GM23338 (cell line): Measurements from ENCODE around the gene INPP4B. TPM values are rescaled to one million over a fixed set of nuclear protein-coding genes. Genes with fewer than 3 reads are reported as not detected.

Experiments
- ATAC-seq: fragments of 200-7000 bp; cut with Tn5 transposase; 3 replicates; pipeline ENCODE4 v1.9.1; 2020
- DNase-seq: peaks from one replicate; pipeline ENCODE4 v3.0.0-alpha.2; 2015; ENCODE audit warnings: low spot score
- H2AFZ ChIP-seq: fragments of 200-600 bp; sonication (generic); 2 replicates; pipeline ENCODE4 v1.8.0; 2016; ENCODE audit warnings: antibody characterized with exemption, mild to moderate bottlenecking, moderate library complexity
- H3F3A ChIP-seq: fragments of 200-600 bp; sonication (generic); replicated peaks from 2 replicates; pipeline ENCODE4 v1.8.0; 2017; ENCODE audit warnings: antibody characterized with exemption, mixed run types, low read depth
- H3K27ac ChIP-seq: fragments of 200-600 bp; sonication (generic); 2 replicates; pipeline ENCODE4 v1.6.1; 2016; ENCODE audit warnings: low read depth
- H3K27me3 ChIP-seq: fragments of 200-600 bp; sonication (generic); 2 replicates; pipeline ENCODE4 v1.8.0; 2016; ENCODE audit warnings: mild to moderate bottlenecking, mixed run types, moderate library complexity; ENCODE audit not compliant: insufficient read depth
- H3K36me3 ChIP-seq: fragments of 200-600 bp; sonication (generic); 2 replicates; pipeline ENCODE4 v1.8.0; 2016; ENCODE audit warnings: mild to moderate bottlenecking; ENCODE audit not compliant: insufficient read depth
- H3K4me1 ChIP-seq: fragments of 200-600 bp; sonication (generic); 2 replicates; pipeline ENCODE4 v1.8.0; 2016; ENCODE audit warnings: mild to moderate bottlenecking, moderate library complexity; ENCODE audit not compliant: insufficient read depth
- H3K4me2 ChIP-seq: fragments of 200-600 bp; sonication (generic); 2 replicates; pipeline ENCODE4 v1.7.1; 2017; ENCODE audit warnings: mixed run types
- H3K4me3 ChIP-seq: fragments of 200-600 bp; sonication (generic); 2 replicates; pipeline ENCODE4 v1.6.1; 2016; ENCODE audit warnings: mixed run types
- H3K79me2 ChIP-seq: fragments of 200-600 bp; sonication (generic); replicated peaks from 2 replicates; pipeline ENCODE4 v1.8.0; 2017; ENCODE audit warnings: mild to moderate bottlenecking; ENCODE audit not compliant: insufficient read depth
- H3K9me2 ChIP-seq: fragments of 200-600 bp; sonication (generic); 2 replicates; pipeline ENCODE4 v1.8.0; 2017; ENCODE audit not compliant: insufficient read depth
- H4K20me1 ChIP-seq: fragments of 200-600 bp; sonication (generic); replicated peaks from 2 replicates; pipeline ENCODE4 v1.8.0; 2017; ENCODE audit warnings: mild to moderate bottlenecking; ENCODE audit not compliant: insufficient read depth
- H3K27ac Mint-ChIP-seq: 2 replicates; pipeline ENCODE4 v1.8.0; 2020; ENCODE audit warnings: inconsistent platforms, mild to moderate bottlenecking, moderate library complexity, mixed read lengths
- H3K27me3 Mint-ChIP-seq: 3 replicates; pipeline ENCODE4 v1.8.0; 2022; ENCODE audit warnings: low read depth, mild to moderate bottlenecking, moderate library complexity, mixed read lengths, inconsistent platforms; ENCODE audit not compliant: insufficient read depth, poor library complexity
- H3K36me3 Mint-ChIP-seq: 3 replicates; pipeline ENCODE4 v1.8.0; 2021; ENCODE audit warnings: low read depth, mild to moderate bottlenecking, inconsistent platforms, moderate library complexity, mixed read lengths
- H3K4me1 Mint-ChIP-seq: 3 replicates; pipeline ENCODE4 v1.8.0; 2020; ENCODE audit warnings: mild to moderate bottlenecking, inconsistent platforms, mixed read lengths
- H3K4me3 Mint-ChIP-seq: 3 replicates; pipeline ENCODE4 v1.8.0; 2021; ENCODE audit warnings: moderate library complexity, mild to moderate bottlenecking, inconsistent platforms, mixed read lengths
- H3K9me3 Mint-ChIP-seq: 3 replicates; pipeline ENCODE4 v1.8.0; 2020; ENCODE audit warnings: moderate library complexity, mild to moderate bottlenecking, inconsistent platforms, mixed read lengths
- CREB1 ChIP-seq: fragments of 250-450 bp; sonication (Bioruptor Pico); IDR thresholded peaks from 2 replicates; pipeline ENCODE4 v1.5.0; 2020; ENCODE audit warnings: low read depth, mild to moderate bottlenecking, moderate library complexity
- EZH2 ChIP-seq: fragments of 200-600 bp; sonication (generic); IDR thresholded peaks from one replicate; pipeline ENCODE4 v1.8.0; 2017; ENCODE audit warnings: antibody characterized with exemption, mild to moderate bottlenecking, low read depth; ENCODE audit not compliant: unreplicated experiment
- JUNB ChIP-seq: IDR thresholded peaks from one replicate; pipeline ENCODE4 v1.6.1; 2016; ENCODE audit warnings: antibody characterized with exemption; ENCODE audit not compliant: unreplicated experiment
- NANOG ChIP-seq: IDR thresholded peaks from 2 replicates; pipeline ENCODE4 v1.6.1; 2016; ENCODE audit warnings: antibody characterized with exemption, borderline replicate concordance
- POLR2AphosphoS5 ChIP-seq: IDR thresholded peaks from 2 replicates; pipeline ENCODE4 v1.6.1; 2016; ENCODE audit warnings: antibody characterized with exemption, low read depth
- STAT1 ChIP-seq: IDR thresholded peaks from one replicate; pipeline ENCODE4 v1.6.1; 2016; ENCODE audit warnings: antibody characterized with exemption; ENCODE audit not compliant: unreplicated experiment
- ZNF331 ChIP-seq: fragments of 250-450 bp; sonication (Bioruptor Pico); IDR thresholded peaks from 2 replicates; pipeline ENCODE4 v1.5.0; 2020; ENCODE audit warnings: low read depth, mild to moderate bottlenecking, moderate library complexity
- polyA plus RNA-seq: library from polyadenylated mRNA; unstranded; fragments of >200 nt; fragmentation: Nextera tagmentation; extraction: Ambion mirVana; gene quantifications from 2 replicates; pipeline ENCODE4 v1.2.1, GENCODE V29; 2016
- total RNA-seq: library from RNA; depleted of rRNA; stranded (reverse); fragments of >200 nt; shearing (Covaris generic); gene quantifications from 2 replicates; pipeline ENCODE4 v1.2.3, GENCODE V29; 2014
- TF ChIP-seq, protein P1 (sequence below): IDR thresholded peaks from 2 replicates; pipeline ENCODE4 v1.6.1; 2016; ENCODE audit warnings: antibody characterized with exemption
- TF ChIP-seq, protein P2 (sequence below), 2 experiments: fragments of 200-600 bp in 1 of 2; sonication (generic) in 1 of 2; conservative IDR thresholded peaks; 2 replicates each; pipeline versions ENCODE4 v1.5.1 to v1.6.1; 2016 to 2017; ENCODE audit warnings: antibody characterized with exemption in 2 of 2, low read depth in 2 of 2, mild to moderate bottlenecking in 2 of 2, moderate library complexity in 1 of 2
- TF ChIP-seq, protein P3 (sequence below): fragments of 250-450 bp; sonication (Bioruptor Pico); IDR thresholded peaks from 2 replicates; pipeline ENCODE4 v1.5.0; 2020; ENCODE audit warnings: mild to moderate bottlenecking, moderate library complexity

INPP4B gene
- total and polyA plus RNA-seq, 2 experiments from 2014 or later = 0.11 to 0.14 TPM

GRCh38 chr4:142141224-142141623 lies 704.9 kb downstream of the INPP4B start:
- H3F3A ChIP-seq = no peaks in the 10 kb centered on the region
- Mint-ChIP-seq H3K27ac (no peak overlapping the region), H3K27me3 (no peaks in the 10 kb centered on the region), H3K4me3 (no peak overlapping the region), H3K9me3 (peaks cover 5% of the 10 kb centered on the region; the same call in 2 of the 3 replicates), H3K36me3 (no peaks in the 10 kb centered on the region), H3K4me1 (no peaks in the 10 kb centered on the region; the same call in 2 of the 3 replicates)
- no peak overlapping the region for H3K4me3 ChIP-seq
- H3K4me1 ChIP-seq = no peaks in the 10 kb centered on the region
- H4K20me1 ChIP-seq = no peaks in the 10 kb centered on the region
- no peaks in the 10 kb centered on the region for H3K9me2 ChIP-seq
- no peak overlapping the region for H3K4me2 ChIP-seq
- no peak overlapping the region for H2AFZ ChIP-seq
- no peak for TF ChIP-seq ZNF331 (CRISPR knock-in tag)
- H3K27me3 ChIP-seq = no peaks in the 10 kb centered on the region
- no peak overlapping the region for H3K27ac ChIP-seq
- H3K79me2 ChIP-seq = no peaks in the 10 kb centered on the region
- DNase-seq = no peak
- ATAC-seq = no peak
- no peaks in the 10 kb centered on the region for H3K36me3 ChIP-seq

DNA sequence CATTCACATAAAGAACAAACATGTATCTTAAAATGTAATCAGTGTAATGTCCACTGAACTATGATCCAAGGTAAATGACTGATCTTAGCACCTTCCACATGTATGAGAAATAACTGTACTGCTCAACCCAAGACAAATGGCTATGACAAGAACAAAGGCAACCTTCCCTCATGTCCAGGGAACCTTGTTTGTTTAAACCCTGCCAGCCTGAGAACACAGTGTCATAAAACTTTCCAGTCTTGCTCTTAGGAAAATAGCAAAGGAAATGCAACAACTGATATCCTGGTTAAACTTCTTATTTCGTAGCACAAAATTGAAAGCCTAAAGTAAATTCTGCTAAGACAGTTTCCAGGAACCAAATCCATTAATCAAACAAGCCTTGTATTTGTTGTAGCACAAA lies 715.4 kb downstream of the INPP4B start:
- Histone ChIP-seq H3K79me2 (no peaks in the 10 kb centered on the region), H3K36me3 (no peaks in the 10 kb centered on the region), H3F3A (no peaks in the 10 kb centered on the region), H2AFZ (no peak overlapping the region), H3K27ac (no peak overlapping the region), H3K4me2 (no peak overlapping the region), H3K27me3 (no peaks in the 10 kb centered on the region), H3K4me1 (no peaks in the 10 kb centered on the region; the same call in 1 of the 2 replicates), H4K20me1 (no peaks in the 10 kb centered on the region), H3K9me2 (no peaks in the 10 kb centered on the region), H3K4me3 (no peak overlapping the region)
- Mint-ChIP-seq H3K9me3 (no peaks in the 10 kb centered on the region), H3K27me3 (peaks cover 5% of the 10 kb centered on the region), H3K27ac (no peak overlapping the region), H3K4me1 (no peaks in the 10 kb centered on the region), H3K4me3 (no peak overlapping the region), H3K36me3 (no peaks in the 10 kb centered on the region)
- DNase-seq (no peak), ATAC-seq (no peak)
- no peak for TF ChIP-seq EZH2
- no peak for TF ChIP-seq JUNB
- no peak for TF ChIP-seq CREB1
- no peak for TF ChIP-seq POLR2AphosphoS5
- TF ChIP-seq, protein P1, sequence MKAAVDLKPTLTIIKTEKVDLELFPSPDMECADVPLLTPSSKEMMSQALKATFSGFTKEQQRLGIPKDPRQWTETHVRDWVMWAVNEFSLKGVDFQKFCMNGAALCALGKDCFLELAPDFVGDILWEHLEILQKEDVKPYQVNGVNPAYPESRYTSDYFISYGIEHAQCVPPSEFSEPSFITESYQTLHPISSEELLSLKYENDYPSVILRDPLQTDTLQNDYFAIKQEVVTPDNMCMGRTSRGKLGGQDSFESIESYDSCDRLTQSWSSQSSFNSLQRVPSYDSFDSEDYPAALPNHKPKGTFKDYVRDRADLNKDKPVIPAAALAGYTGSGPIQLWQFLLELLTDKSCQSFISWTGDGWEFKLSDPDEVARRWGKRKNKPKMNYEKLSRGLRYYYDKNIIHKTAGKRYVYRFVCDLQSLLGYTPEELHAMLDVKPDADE = no peak
- TF ChIP-seq, protein P2, sequence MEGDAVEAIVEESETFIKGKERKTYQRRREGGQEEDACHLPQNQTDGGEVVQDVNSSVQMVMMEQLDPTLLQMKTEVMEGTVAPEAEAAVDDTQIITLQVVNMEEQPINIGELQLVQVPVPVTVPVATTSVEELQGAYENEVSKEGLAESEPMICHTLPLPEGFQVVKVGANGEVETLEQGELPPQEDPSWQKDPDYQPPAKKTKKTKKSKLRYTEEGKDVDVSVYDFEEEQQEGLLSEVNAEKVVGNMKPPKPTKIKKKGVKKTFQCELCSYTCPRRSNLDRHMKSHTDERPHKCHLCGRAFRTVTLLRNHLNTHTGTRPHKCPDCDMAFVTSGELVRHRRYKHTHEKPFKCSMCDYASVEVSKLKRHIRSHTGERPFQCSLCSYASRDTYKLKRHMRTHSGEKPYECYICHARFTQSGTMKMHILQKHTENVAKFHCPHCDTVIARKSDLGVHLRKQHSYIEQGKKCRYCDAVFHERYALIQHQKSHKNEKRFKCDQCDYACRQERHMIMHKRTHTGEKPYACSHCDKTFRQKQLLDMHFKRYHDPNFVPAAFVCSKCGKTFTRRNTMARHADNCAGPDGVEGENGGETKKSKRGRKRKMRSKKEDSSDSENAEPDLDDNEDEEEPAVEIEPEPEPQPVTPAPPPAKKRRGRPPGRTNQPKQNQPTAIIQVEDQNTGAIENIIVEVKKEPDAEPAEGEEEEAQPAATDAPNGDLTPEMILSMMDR (conservative IDR thresholded peaks at IDR 0.05; ENCODE audit: low read depth in 2 of 2) = no peak
- TF ChIP-seq, protein P3, sequence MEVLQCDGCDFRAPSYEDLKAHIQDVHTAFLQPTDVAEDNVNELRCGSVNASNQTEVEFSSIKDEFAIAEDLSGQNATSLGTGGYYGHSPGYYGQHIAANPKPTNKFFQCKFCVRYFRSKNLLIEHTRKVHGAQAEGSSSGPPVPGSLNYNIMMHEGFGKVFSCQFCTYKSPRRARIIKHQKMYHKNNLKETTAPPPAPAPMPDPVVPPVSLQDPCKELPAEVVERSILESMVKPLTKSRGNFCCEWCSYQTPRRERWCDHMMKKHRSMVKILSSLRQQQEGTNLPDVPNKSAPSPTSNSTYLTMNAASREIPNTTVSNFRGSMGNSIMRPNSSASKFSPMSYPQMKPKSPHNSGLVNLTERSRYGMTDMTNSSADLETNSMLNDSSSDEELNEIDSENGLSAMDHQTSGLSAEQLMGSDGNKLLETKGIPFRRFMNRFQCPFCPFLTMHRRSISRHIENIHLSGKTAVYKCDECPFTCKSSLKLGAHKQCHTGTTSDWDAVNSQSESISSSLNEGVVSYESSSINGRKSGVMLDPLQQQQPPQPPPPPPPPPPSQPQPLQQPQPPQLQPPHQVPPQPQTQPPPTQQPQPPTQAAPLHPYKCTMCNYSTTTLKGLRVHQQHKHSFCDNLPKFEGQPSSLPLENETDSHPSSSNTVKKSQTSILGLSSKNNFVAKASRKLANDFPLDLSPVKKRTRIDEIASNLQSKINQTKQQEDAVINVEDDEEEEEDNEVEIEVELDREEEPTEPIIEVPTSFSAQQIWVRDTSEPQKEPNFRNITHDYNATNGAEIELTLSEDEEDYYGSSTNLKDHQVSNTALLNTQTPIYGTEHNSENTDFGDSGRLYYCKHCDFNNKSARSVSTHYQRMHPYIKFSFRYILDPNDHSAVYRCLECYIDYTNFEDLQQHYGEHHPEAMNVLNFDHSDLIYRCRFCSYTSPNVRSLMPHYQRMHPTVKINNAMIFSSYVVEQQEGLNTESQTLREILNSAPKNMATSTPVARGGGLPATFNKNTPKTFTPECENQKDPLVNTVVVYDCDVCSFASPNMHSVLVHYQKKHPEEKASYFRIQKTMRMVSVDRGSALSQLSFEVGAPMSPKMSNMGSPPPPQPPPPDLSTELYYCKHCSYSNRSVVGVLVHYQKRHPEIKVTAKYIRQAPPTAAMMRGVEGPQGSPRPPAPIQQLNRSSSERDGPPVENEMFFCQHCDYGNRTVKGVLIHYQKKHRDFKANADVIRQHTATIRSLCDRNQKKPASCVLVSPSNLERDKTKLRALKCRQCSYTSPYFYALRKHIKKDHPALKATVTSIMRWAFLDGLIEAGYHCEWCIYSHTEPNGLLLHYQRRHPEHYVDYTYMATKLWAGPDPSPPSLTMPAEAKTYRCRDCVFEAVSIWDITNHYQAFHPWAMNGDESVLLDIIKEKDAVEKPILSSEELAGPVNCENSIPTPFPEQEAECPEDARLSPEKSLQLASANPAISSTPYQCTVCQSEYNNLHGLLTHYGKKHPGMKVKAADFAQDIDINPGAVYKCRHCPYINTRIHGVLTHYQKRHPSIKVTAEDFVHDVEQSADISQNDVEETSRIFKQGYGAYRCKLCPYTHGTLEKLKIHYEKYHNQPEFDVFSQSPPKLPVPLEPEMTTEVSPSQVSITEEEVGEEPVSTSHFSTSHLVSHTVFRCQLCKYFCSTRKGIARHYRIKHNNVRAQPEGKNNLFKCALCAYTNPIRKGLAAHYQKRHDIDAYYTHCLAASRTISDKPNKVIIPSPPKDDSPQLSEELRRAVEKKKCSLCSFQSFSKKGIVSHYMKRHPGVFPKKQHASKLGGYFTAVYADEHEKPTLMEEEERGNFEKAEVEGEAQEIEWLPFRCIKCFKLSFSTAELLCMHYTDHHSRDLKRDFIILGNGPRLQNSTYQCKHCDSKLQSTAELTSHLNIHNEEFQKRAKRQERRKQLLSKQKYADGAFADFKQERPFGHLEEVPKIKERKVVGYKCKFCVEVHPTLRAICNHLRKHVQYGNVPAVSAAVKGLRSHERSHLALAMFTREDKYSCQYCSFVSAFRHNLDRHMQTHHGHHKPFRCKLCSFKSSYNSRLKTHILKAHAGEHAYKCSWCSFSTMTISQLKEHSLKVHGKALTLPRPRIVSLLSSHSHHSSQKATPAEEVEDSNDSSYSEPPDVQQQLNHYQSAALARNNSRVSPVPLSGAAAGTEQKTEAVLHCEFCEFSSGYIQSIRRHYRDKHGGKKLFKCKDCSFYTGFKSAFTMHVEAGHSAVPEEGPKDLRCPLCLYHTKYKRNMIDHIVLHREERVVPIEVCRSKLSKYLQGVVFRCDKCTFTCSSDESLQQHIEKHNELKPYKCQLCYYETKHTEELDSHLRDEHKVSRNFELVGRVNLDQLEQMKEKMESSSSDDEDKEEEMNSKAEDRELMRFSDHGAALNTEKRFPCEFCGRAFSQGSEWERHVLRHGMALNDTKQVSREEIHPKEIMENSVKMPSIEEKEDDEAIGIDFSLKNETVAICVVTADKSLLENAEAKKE = no peak
- no peak for TF ChIP-seq NANOG
- no peak for TF ChIP-seq STAT1
